HepG2 (cell line): ENCODE data around the gene NEDD4L. TPM values are rescaled to one million over a fixed set of nuclear protein-coding genes. Genes with fewer than 3 reads are reported as not detected.

Experiments used
- CENPBD1 ChIP-seq: sonication (generic); formaldehyde crosslinking; IDR thresholded peaks from 2 replicates; pipeline ENCODE4 v1.8.0; 2022; ENCODE audit warnings: missing genetic modification reagents, low read depth, mild to moderate bottlenecking, borderline replicate concordance
- FUBP1 ChIP-seq: sonication (generic); formaldehyde crosslinking; IDR thresholded peaks from 2 replicates; pipeline ENCODE4 v1.5.1; 2020; ENCODE audit warnings: missing genetic modification reagents, mild to moderate bottlenecking, borderline replicate concordance
- HES4 ChIP-seq: sonication (generic); formaldehyde crosslinking; IDR thresholded peaks from 2 replicates; pipeline ENCODE4 v1.9.0; 2021; ENCODE audit warnings: mild to moderate bottlenecking, missing genetic modification reagents, borderline replicate concordance
- KDM2A ChIP-seq: sonication (generic); formaldehyde crosslinking; IDR thresholded peaks from 2 replicates; pipeline ENCODE4 v1.4.0; 2020; ENCODE audit warnings: low read depth, missing genetic modification reagents, borderline replicate concordance
- LBX2 ChIP-seq: sonication (generic); formaldehyde crosslinking; IDR thresholded peaks from 2 replicates; pipeline ENCODE4 v1.5.0; 2020; ENCODE audit warnings: missing genetic modification reagents, mild to moderate bottlenecking, borderline replicate concordance
- MNT ChIP-seq: fragments of 450-650 bp; IDR thresholded peaks from 2 replicates; pipeline ENCODE4 v1.6.1; 2016
- MXD4 ChIP-seq: IDR thresholded peaks from 2 replicates; pipeline ENCODE4 v1.6.1; 2016; ENCODE audit warnings: mild to moderate bottlenecking, missing biosample characterization, missing genetic modification reagents
- RFX3 ChIP-seq: IDR thresholded peaks from 2 replicates; pipeline ENCODE4 v1.6.1; 2016; ENCODE audit warnings: missing biosample characterization, missing genetic modification reagents
- TFE3 ChIP-seq: IDR thresholded peaks from 2 replicates; pipeline ENCODE4 v1.6.1; 2016
- ZBTB38 ChIP-seq: sonication (generic); formaldehyde crosslinking; IDR thresholded peaks from 2 replicates; pipeline ENCODE4 v1.5.1; 2020; ENCODE audit warnings: mild to moderate bottlenecking, missing genetic modification reagents
- ZHX2 ChIP-seq, 2 experiments: sonication (generic) in 1 of 2; formaldehyde crosslinking in 1 of 2; IDR thresholded peaks; 2 replicates each; pipeline versions ENCODE4 v1.6.1 to v1.9.0; 2014 to 2022; ENCODE audit warnings: antibody characterized with exemption in 1 of 2, borderline replicate concordance in 1 of 2, inconsistent platforms in 1 of 2, low read depth in 1 of 2, missing genetic modification reagents in 1 of 2
- ZNF263 ChIP-seq: sonication (generic); formaldehyde crosslinking; IDR thresholded peaks from 2 replicates; pipeline ENCODE4 v1.4.0; 2020; ENCODE audit warnings: missing genetic modification reagents
- ZNF841 ChIP-seq: sonication (generic); formaldehyde crosslinking; IDR thresholded peaks from 2 replicates; pipeline ENCODE4 v1.8.1; 2023; ENCODE audit warnings: missing genetic modification reagents, borderline replicate concordance
- polyA plus RNA-seq, 8 experiments: library from polyadenylated mRNA; depleted of rRNA in 3 of 8; stranded (reverse) in 7 of 8; unstranded in 1 of 8; fragments of >200 nt; fragmentation: Illumina TruSeq in 4 of 8; extraction: Trizol in 4 of 8; gene quantifications; 2 replicates each; pipeline versions ENCODE4 v1.2.1 to v1.2.3, GENCODE V29; 2011 to 2016; ENCODE audit warnings: low read depth in 4 of 8, missing spikeins in 1 of 8, mixed read lengths in 1 of 8; ENCODE audit not compliant: insufficient read depth in 1 of 8
- total RNA-seq, 5 experiments: library from RNA; depleted of rRNA; stranded (reverse); fragments of >200 nt; fragmentation: Illumina TruSeq; extraction: Trizol; gene quantifications; 2 replicates each; pipeline ENCODE4 v1.2.3, GENCODE V29; 2016; ENCODE audit warnings: low read depth in 1 of 5

NEDD4L gene
- total and polyA plus RNA-seq, 2 of the 13 experiments (the other 11 are each of a cell fraction or from before 2014, with no cell fraction given): 168 to 390 TPM

GRCh38 chr18:58416704-58417683 is 373.0 kb downstream of the NEDD4L start (continued):
- TF ChIP-seq MNT (no peak), HES4 (no peak), ZNF841 (CRISPR knock-in tag) (no peak), LBX2 (CRISPR knock-in tag) (no peak), TFE3 (CRISPR knock-in tag) (no peak), ZBTB38 (peak; percentile 96), KDM2A (peak; percentile 5; the same call in 1 of the 2 replicates), CENPBD1 (CRISPR knock-in tag) (0 out of 2 replicates have a peak, but pooled peaks have one; percentile 79), FUBP1 (CRISPR knock-in tag) (no peak), MXD4 (CRISPR knock-in tag) (no peak), RFX3 (CRISPR knock-in tag) (no peak), ZNF263 (CRISPR knock-in tag) (no peak), ZHX2 (IDR thresholded peaks at IDR 0.05; ENCODE audit: low read depth) (no peak), ZHX2 (CRISPR knock-in tag; IDR thresholded peaks at IDR 0.05; ENCODE audit: borderline replicate concordance) (no peak)
